ENCODE results near the gene TFF1. TPM values are rescaled to one million over a fixed set of nuclear protein-coding genes. Genes with fewer than 3 reads are reported as not detected.

TFF1 gene
- total RNA-seq, 1 donor from 2014 or later = not detected

GRCh38 chr21:42352441-42353095, 13.8 kb downstream of the TFF1 start:
- no peaks in the 10 kb centered on the region for H3K36me3 ChIP-seq (ENCODE audit: control insufficient read depth, insufficient read depth, low read length)
- no peak overlapping the region for H3K4me3 ChIP-seq (ENCODE audit: low read depth, low read length)
- peaks cover 10% of the 10 kb centered on the region for H3K27me3 ChIP-seq (ENCODE audit: control insufficient read depth, insufficient read depth, low read length)
- no peak for DNase-seq (ENCODE audit: low read depth)
- TF ChIP-seq CTCF (IDR thresholded peaks at IDR 0.05; ENCODE audit: insufficient read depth, low read length, poor library complexity, severe bottlenecking) = no peak

- Histone ChIP-seq H3K36me3 (ENCODE audit: control insufficient read depth, insufficient read depth, low read length) (no peaks in the 10 kb centered on the region), H3K4me3 (ENCODE audit: low read depth, low read length) (no peak overlapping the region), H3K27me3 (ENCODE audit: control insufficient read depth, insufficient read depth, low read length) (peaks cover 13% of the 10 kb centered on the region)
- DNase-seq (ENCODE audit: low read depth) = no peak
- TF ChIP-seq CTCF (IDR thresholded peaks at IDR 0.05; ENCODE audit: insufficient read depth, low read length, poor library complexity, severe bottlenecking) = no peak
Measured at GRCh38 chr21:42351626-42352440, 14.5 kb downstream of the TFF1 start.

- no peak for TF ChIP-seq CTCF (IDR thresholded peaks at IDR 0.05; ENCODE audit: insufficient read depth, low read length, poor library complexity, severe bottlenecking)
- H3K27me3 ChIP-seq (ENCODE audit: control insufficient read depth, insufficient read depth, low read length) = peaks cover 13% of the 10 kb centered on the region
- H3K36me3 ChIP-seq (ENCODE audit: control insufficient read depth, insufficient read depth, low read length) = no peaks in the 10 kb centered on the region
- H3K4me3 ChIP-seq (ENCODE audit: low read depth, low read length) = no peak within 1 kb of the TSS
- no peak for DNase-seq (ENCODE audit: low read depth)
Measured at GRCh38 chr21:42350927-42351426, 15.4 kb downstream of the TFF1 start, which contains the start of gene TFF2. Gene TFF2, minus strand, starts transcription at chr21:42350994. Its CDS starts 37 bp downstream, at chr21:42350957.

- no peak for TF ChIP-seq CTCF (IDR thresholded peaks at IDR 0.05; ENCODE audit: insufficient read depth, low read length, poor library complexity, severe bottlenecking)
- H3K4me3 ChIP-seq (ENCODE audit: low read depth, low read length) = no peak overlapping the region
- H3K36me3 ChIP-seq (ENCODE audit: control insufficient read depth, insufficient read depth, low read length) = no peaks in the 10 kb centered on the region
- no peak for DNase-seq (ENCODE audit: low read depth)
- H3K27me3 ChIP-seq (ENCODE audit: control insufficient read depth, insufficient read depth, low read length) = peaks cover 13% of the 10 kb centered on the region
Measured at GRCh38 chr21:42350318-42350910, 15.9 kb downstream of the TFF1 start.

- peaks cover 13% of the 10 kb centered on the region for H3K27me3 ChIP-seq (ENCODE audit: control insufficient read depth, insufficient read depth, low read length)
- H3K4me3 ChIP-seq (ENCODE audit: low read depth, low read length) = no peak overlapping the region
- no peaks in the 10 kb centered on the region for H3K36me3 ChIP-seq (ENCODE audit: control insufficient read depth, insufficient read depth, low read length)
- DNase-seq (ENCODE audit: low read depth) = no peak
- TF ChIP-seq CTCF (IDR thresholded peaks at IDR 0.05; ENCODE audit: insufficient read depth, low read length, poor library complexity, severe bottlenecking) = no peak
Measured at GRCh38 chr21:42349420-42350317, 16.7 kb downstream of the TFF1 start.

Data from kidney epithelial cell (primary cell).